Activated gamma-delta T cell (primary cell): ENCODE data around the gene HUWE1.

ENCODE experiments used
- DNase-seq: peaks from one replicate; lab custom pipeline; 2025; lab: John Stamatoyannopoulos, UW

Gene HUWE1

GRCh38 chrX:53621418-53621986 is 65.0 kb downstream of the HUWE1 start:
- no peak for DNase-seq

- no peak for DNase-seq
Measured at GRCh38 chrX:53616946-53617345, 69.6 kb downstream of the HUWE1 start.

DNA sequence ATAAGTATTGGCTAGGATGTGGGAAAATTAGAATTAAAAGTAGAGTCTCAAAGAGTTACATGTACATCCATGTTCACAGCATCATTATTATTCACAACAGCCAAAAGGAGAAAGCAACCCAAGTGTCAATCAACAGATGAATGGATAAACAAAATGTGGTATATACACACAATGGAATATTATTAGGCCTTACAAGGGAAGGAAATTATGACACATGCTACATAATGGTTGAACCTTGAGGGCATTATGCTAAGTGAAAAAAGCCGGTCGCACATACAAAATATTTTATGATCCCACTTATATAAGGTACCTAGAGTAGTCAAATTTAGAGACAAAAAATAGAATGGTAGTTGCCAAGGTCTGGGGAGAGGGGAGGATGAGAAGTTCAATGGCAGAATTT is 80.1 kb downstream of the HUWE1 start:
- no peak for DNase-seq

GRCh38 chrX:53605004-53605403 is 81.5 kb downstream of the HUWE1 start:
- DNase-seq = no peak

DNA sequence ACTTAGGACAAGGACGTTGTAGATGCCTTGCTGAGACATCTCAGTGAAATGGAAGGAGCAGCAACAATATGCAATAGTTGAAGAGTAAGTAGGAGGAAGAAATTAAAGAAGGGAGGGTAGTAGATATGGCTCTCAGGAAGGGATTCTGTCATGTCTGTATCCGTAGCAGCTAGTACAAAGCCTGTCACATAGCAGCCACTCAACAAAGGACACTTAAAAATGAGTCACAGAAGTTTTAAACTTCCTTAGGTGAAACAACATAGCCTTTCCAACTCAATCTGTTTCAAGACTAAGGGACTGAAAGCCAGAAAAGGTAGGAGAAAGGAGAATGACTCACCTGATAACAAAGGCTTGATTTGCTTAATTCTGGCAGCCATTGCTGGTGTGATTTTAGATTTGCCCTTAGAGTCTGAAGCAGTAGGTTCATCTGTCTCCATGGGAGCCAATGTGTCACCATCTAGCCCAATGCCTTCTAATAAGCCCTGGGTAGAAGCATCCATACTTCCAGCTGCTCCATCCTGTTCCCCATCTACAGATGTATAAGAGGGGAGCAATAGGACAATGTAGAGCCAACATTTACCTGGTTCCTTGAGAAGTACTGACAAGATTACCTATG is 86.6 kb downstream of the HUWE1 start:
- no peak for DNase-seq

DNA sequence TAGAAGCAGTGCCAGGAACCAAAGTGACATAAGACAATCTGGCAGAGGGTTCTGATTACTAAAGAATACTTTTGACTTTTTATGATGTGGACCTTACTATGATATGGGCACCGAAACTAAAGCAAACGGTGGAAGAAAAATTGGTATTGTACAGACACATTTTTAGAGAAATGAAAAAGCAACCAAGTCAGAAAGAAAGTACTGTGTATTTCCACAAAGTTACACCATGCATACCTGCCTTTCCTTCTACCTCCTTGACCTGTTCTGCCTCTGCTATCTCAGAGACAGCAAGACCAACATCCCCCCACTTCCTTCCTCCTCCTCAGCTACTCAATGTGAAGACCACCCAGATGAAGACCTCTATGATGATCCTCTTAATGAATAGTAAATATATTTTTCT is 88.3 kb downstream of the HUWE1 start:
- no peak for DNase-seq

DNA sequence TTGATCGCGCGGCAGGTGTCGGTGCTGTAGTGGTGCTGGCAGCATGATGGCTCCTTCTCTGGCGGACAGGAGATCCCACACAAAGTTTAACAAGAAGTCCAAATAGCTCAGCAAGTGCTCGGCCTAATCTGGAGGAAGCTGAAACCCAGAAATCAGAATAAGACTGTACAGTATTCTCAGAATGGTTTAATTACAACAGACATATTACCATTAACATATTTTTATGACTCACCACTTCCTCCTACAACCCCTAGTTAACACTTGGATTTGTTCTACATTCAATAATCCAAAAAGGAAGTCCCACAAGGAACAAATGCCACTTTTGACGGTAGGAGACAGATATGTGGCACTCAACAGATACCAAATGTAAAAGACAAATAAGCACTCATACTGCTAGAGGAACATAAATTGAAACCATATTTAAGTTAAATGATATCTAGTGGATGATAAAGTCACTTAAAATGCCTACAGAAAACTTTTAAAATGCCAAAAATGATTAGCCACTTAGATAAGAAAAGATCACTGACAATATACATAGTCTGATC is 91.2 kb downstream of the HUWE1 start:
- DNase-seq = no peak

DNA sequence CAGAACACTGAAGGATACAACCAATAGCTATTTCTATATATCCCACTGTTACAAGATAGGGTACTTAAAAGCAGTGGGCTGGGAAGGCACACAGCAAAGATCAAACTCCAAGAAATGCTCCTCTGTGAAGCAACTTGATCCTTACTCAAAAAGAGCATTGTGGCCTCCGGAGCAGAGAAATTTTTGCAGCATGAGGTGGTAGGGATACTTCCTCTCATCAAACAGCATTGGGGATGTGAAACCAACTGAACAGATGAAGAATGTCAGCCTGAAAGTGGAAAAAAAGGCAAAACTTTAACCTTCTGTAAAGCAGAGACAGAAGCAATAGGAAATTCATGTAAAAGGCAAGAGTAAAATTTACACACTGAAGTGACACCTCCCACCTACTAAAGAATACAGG is 92.2 kb downstream of the HUWE1 start:
- no peak for DNase-seq

GRCh38 chrX:53587795-53588420 is 98.6 kb downstream of the HUWE1 start:
- no peak for DNase-seq

DNA sequence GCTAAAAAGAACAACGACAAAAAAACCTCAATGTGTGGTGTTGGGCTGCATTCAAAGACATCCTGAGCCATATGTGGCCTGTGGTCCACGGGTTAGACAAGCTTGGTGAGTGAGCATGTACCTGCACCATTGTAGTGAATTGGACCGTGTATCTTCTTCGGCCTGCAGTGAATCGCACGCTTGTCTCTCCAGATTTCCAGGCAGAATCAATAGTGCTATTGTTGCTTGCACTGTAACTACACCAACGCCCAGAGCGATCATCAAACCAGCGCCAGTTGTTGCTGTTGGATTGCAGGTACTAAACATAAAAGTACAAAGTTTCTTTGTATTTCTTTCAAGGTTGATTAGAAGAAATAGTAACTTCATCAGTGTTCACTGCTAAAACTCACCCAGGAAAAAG is 101.6 kb downstream of the HUWE1 start:
- DNase-seq = no peak

- no peak for DNase-seq
Measured at GRCh38 chrX:53583571-53583970, 102.9 kb downstream of the HUWE1 start.

DNA sequence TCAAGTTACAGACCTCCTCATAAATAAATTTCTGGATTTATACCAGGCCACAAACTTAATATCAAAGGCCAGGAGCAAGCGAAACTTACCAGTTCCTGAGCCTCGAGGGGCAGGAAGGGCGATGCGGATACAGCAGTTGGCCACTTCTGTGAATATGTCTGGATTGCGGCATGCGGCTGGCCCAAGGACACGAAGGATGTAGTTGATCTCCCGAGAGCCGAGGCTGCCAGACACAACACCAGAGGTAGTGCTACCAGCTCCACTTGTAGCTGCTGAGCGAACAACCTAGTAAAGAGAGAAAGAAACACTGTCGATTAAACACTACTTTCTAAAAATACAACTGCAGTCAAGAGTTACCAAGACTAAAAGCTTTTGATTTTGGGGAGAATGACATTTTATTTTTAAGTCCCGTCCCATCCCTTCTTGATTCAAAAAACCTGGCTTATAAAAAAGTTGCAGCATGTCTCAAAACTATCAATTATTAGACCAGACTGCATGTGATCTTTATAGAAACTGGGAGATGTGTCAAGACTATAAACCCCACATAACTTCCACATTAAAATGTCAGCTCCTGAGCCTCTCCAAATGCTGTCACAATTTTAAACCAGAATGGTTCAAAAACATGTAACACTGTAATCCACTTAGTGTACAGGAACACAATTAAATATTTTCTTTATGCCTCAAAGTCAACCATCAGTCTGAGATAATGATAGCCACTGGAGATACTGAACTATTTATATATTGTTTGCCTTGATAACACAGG is 105.6 kb downstream of the HUWE1 start:
- DNase-seq = no peak

DNA sequence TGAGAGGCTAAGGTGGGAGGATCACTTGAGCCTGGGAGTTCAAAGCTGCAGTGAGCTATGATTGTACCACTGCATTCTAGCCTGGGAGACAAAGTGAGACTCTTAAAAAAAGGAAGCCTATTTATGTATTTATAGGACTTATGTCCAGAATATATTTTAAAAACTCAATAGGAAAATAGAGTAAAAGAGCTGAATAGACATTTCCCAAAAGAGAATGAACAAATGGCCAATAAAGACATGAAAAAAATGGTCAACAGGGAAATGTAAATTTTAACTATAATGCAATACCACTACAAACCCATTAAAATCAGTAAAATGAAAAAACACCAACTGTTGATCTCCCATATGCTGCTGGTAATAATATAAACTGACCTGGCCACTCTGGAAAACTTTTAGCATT is 115.0 kb downstream of the HUWE1 start:
- DNase-seq = no peak

- no peak for DNase-seq
Measured at GRCh38 chrX:53563324-53563723, 123.2 kb downstream of the HUWE1 start.

DNA sequence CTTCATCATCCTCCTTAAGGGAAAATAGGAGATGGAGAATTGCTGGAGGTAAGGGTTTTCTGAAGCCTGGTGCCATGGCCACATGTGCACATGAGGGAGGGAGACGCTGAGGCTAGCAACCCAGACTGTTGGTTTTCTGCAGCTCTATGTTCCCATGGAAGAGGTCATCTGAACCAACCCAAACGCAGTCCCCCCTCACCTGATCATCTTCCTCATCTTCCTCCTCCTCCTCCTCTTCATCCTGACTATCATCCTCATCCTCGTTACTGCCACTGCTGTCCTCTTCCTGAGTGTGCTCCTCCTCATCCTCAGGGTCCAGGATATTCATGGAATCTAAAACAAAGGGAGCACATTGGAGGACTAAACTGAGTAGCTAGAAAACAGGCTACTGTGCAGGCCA is 124.6 kb downstream of the HUWE1 start:
- no peak for DNase-seq

DNA sequence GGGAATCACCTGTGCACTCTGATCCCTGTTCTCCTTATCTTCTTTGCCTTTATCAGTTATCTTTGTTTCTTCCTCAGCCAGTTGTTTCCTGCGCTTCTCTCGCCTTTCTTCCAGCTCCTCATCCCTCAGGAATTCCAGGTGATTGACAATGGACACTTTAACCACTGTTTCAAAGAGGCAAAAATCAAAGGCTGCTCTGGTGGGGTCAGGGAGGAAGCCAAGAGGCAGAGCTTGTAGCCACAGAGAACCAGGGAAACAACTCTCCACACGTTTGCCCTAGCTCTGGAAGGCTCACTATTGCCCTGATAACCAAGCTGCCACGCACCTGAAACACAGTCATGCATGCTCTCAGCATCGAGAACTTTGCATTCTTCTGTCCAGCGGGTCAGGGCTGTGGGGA is 127.9 kb downstream of the HUWE1 start:
- no peak for DNase-seq

- DNase-seq = no peak
Measured at GRCh38 chrX:53556868-53557267, 129.7 kb downstream of the HUWE1 start.

DNA sequence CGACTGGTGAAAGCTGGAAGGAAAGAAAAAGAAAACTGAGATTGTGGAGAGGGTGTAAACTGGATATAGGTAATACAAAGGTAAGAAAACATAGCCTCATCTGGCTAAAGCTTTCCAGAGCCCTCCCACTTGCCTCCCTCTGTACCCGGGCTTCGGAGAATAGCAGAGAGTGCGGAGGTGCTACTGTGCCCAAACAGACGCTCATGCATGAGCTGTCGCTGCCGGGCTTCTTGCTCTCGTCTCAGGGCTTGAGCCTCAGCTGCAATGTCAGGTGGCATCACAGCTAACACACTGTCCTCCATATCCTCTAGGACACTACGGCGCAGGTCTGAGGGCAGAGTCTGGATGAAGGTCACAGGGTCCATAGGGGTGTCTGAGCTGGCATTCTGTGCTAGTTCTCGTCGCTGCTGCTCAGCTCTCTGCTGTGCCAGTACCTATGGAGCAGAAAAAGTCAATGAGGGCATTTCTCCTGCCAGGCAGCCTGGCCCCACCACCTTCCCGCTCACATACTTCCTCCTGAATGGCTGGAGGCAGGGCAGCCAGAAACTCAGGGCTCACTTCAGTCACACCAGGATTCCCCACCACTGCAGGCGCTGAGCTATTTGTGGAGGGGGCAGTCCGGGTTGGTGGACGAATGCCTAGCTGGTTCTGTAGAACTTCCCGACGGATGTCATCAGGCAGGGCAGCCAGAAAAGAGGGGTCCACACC is 135.6 kb downstream of the HUWE1 start:
- no peak for DNase-seq

GRCh38 chrX:53547668-53548067 is 138.9 kb downstream of the HUWE1 start:
- DNase-seq = peak; percentile 19

DNA sequence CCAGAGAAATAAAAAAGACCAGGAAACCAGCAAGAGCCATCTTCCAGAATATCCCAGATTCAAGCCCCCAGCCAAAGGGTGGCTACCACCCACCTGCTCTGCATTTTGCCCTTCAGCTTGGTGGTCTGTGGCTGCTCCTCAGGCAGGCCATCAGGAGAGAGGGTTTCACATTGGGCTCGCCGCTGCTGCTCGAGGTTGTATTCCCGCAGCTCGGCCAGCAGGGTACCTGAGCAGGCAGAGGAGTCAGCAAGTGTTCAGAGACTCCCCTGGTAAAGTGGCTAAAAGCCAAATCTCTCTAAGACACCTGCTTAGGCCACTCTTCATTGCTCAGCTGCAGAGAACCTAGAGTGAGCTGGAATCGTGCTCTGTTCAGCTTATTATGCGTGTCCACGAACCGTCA is 141.6 kb downstream of the HUWE1 start:
- no peak for DNase-seq

GRCh38 chrX:53538781-53539180 is 147.7 kb downstream of the HUWE1 start:
- no peak for DNase-seq
